HUES6 (cell line): ENCODE measurements around the gene FAM107A.

Experiments used
- H3K27ac ChIP-seq: 2 replicates; pipeline ENCODE4 v1.7.0; 2013; ENCODE audit warnings: low read depth, mild to moderate bottlenecking, low read length, inconsistent platforms
- H3K27me3 ChIP-seq: 2 replicates; pipeline ENCODE4 v1.6.1; 2013; ENCODE audit warnings: low read length; ENCODE audit not compliant: control insufficient read depth, insufficient read depth
- H3K36me3 ChIP-seq: 2 replicates; pipeline ENCODE4 v1.6.1; 2013; ENCODE audit warnings: low read length; ENCODE audit not compliant: control insufficient read depth, insufficient read depth
- H3K4me1 ChIP-seq: 2 replicates; pipeline ENCODE4 v1.6.1; 2013; ENCODE audit warnings: low read length; ENCODE audit not compliant: control insufficient read depth, insufficient read depth
- H3K4me3 ChIP-seq: 2 replicates; pipeline ENCODE4 v1.5.1; 2013; ENCODE audit warnings: low read depth, low read length
- H3K9ac ChIP-seq: one replicate; pipeline ENCODE4 v1.6.1; 2013; ENCODE audit warnings: mild to moderate bottlenecking, low read length
- H3K9me3 ChIP-seq: 2 replicates; pipeline ENCODE4 v1.6.1; 2013; ENCODE audit warnings: low read depth, low read length; ENCODE audit not compliant: control insufficient read depth, insufficient read depth

Gene FAM107A

DNA sequence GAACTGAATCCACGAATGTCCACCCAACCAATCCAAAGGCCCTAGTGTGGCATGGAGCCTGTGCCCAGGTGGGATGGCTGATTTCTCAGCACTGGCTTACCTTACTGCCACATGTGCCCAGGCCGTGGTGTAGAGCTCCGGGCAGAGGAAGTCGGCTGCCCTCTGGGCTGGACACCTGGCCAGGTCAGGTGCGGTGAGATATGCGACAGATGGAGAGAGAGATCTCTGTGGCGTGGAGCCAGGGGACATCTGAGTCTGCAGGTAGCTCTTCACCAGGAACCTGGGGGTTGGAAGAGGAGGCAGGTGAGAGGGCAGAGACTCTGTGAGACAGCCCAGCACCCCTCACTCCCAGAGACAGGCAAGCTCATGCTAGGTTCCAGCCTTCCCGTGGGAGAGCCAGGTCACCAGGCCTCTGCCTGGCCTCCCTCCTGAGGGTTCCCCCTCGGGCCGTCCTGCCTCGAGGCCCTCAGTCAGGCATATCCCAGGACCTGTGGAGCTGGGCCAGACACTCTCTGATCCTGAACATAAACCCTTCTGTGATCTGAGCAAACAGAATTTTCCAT, 52.8 kb downstream of the FAM107A start:
- no peaks in the 10 kb centered on the region for H3K27me3 ChIP-seq
- H3K27ac ChIP-seq = no peak overlapping the region
- no peak overlapping the region for H3K9ac ChIP-seq
- H3K4me1 ChIP-seq = peaks cover 50% of the 10 kb centered on the region
- H3K9me3 ChIP-seq = no peaks in the 10 kb centered on the region
- H3K4me3 ChIP-seq = no peak overlapping the region
- no peaks in the 10 kb centered on the region for H3K36me3 ChIP-seq

DNA sequence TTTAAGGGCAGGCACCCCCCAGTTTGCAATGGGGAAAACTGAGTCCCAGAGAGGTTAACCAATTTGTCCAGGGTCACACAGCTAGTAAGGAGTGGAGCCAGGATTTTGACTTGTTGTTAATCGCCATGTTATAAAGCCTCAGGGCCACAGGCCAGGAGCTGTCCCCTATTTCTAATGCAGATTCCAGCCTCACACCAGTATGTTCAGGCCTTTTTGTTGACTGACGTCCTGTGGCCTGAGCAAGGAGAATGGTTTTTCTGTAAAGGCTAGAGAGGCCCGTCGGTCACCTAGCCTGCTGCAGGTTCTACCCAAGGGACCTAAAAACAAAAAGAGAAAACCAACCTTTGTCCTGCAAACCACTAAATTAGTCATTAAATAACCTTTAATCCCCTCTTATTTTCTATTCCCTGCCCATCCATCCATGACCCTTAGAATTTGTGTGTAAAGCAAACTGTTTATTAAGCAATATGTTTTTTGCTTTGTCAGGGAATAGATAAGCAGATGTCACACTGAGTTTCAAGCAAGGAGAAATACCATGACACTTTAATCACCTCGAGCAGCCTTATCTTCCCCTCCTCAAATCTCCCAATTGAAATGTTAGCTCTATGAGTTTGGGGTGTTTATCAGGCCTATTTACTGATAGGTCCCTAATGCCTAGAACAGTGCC, 54.3 kb downstream of the FAM107A start:
- Histone ChIP-seq H3K36me3 (no peaks in the 10 kb centered on the region), H3K4me1 (peaks cover 56% of the 10 kb centered on the region), H3K27me3 (no peaks in the 10 kb centered on the region), H3K9me3 (no peaks in the 10 kb centered on the region), H3K4me3 (no peak overlapping the region), H3K27ac (no peak overlapping the region), H3K9ac (no peak overlapping the region)

DNA sequence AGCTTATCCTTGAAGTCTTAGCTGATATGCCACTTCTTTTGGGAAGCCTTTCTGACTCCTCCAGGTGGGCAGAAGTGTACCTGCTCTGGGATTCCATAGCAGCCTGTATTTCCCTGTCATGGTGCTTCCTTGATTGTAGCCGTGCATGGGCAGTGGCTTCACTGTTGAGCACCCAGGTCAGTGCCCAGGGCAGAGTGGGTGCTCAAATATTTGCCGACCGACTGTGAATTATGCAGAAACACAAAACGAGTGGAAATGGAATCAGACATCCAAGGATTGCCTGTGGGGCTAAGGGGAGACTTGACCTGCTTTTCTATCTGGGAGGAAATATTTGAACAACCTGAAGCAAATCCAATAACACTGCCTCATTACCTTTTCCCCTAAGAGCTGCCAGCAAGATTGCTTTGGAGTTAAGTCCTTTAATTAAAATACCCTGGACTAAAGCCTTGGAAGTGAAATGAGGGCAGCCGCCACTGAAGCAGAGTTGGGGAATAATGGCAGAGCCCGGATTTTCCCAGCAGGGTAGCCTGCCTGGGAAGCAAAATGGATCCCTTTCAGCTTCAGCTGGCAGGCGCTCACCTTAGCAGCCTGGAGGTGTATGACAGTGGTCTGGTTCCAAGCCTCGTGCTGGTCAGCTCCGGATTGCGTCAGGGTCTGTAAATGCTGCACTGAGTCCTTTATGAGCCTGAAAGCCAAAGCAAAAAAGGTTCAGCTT, 55.1 kb downstream of the FAM107A start:
- peaks cover 56% of the 10 kb centered on the region for H3K4me1 ChIP-seq
- H3K9ac ChIP-seq = no peak overlapping the region
- H3K27me3 ChIP-seq = no peaks in the 10 kb centered on the region
- no peaks in the 10 kb centered on the region for H3K9me3 ChIP-seq
- H3K36me3 ChIP-seq = no peaks in the 10 kb centered on the region
- no peak overlapping the region for H3K4me3 ChIP-seq
- no peak overlapping the region for H3K27ac ChIP-seq

GRCh38 chr3:58521336-58521670, 55.9 kb downstream of the FAM107A start:
- Histone ChIP-seq H3K4me3 (no peak overlapping the region), H3K9ac (no peak overlapping the region), H3K27ac (no peak overlapping the region), H3K9me3 (no peaks in the 10 kb centered on the region), H3K27me3 (no peaks in the 10 kb centered on the region), H3K4me1 (peaks cover 52% of the 10 kb centered on the region), H3K36me3 (no peaks in the 10 kb centered on the region)

GRCh38 chr3:58520403-58521335, 56.5 kb downstream of the FAM107A start:
- no peak overlapping the region for H3K9ac ChIP-seq

GRCh38 chr3:58519668-58520402, 57.4 kb downstream of the FAM107A start:
- H3K9ac ChIP-seq = no peak overlapping the region
- no peak overlapping the region for H3K27ac ChIP-seq
- peaks cover 47% of the 10 kb centered on the region for H3K4me1 ChIP-seq
- H3K36me3 ChIP-seq = no peaks in the 10 kb centered on the region
- no peak overlapping the region for H3K4me3 ChIP-seq
- H3K27me3 ChIP-seq = no peaks in the 10 kb centered on the region
- H3K9me3 ChIP-seq = no peaks in the 10 kb centered on the region

More at GRCh38 chr3:58520403-58521335, 56.5 kb downstream of the FAM107A start:
- Histone ChIP-seq H3K27me3 (no peaks in the 10 kb centered on the region), H3K4me3 (no peak overlapping the region), H3K27ac (no peak overlapping the region), H3K36me3 (no peaks in the 10 kb centered on the region), H3K9me3 (no peaks in the 10 kb centered on the region), H3K4me1 (peaks cover 47% of the 10 kb centered on the region)

DNA sequence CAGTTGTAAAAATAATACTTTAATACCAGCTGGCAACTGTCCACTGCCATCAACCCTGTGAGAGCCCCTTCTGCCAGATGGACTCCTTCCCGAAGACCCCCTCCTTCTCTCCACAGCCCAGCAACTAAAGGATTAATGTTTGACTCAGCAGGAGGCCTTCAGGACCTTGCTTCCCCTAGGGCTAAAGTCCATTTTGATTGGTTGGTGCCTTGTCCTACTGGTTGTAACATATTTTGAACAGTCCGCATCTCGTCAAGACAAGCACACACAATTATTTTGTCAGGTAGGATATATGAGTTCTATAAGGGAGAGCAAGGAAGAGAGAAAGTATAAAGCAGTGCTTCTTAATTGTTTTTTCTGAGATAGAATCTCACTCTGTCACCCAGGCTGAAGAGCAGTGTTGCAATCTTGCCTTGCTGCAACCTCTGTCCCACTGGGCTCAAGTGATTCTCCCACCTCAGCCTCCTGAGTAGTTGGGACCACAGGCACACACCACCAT, 58.9 kb downstream of the FAM107A start:
- Histone ChIP-seq H3K27me3 (no peaks in the 10 kb centered on the region), H3K4me1 (peaks cover 41% of the 10 kb centered on the region), H3K27ac (no peak overlapping the region), H3K9me3 (no peaks in the 10 kb centered on the region), H3K4me3 (no peak overlapping the region), H3K9ac (no peak overlapping the region), H3K36me3 (no peaks in the 10 kb centered on the region)

GRCh38 chr3:58514405-58514804, 62.8 kb downstream of the FAM107A start:
- no peak overlapping the region for H3K27ac ChIP-seq

More at GRCh38 chr3:58514405-58514804, 62.8 kb downstream of the FAM107A start:
- Histone ChIP-seq H3K27me3 (no peaks in the 10 kb centered on the region), H3K4me1 (peaks cover 8% of the 10 kb centered on the region), H3K36me3 (no peaks in the 10 kb centered on the region), H3K4me3 (no peak overlapping the region), H3K9ac (no peak overlapping the region), H3K9me3 (no peaks in the 10 kb centered on the region)
